Mammary epithelial cell (primary cell): ENCODE measurements around the gene FMO3.

Source experiments
- EZH2 ChIP-seq: IDR thresholded peaks from 2 replicates; pipeline ENCODE4 v1.6.1; 2012; ENCODE audit warnings: low read length, inconsistent platforms, borderline replicate concordance
- TF ChIP-seq, protein P1 (sequence below), 2 donors: IDR thresholded peaks in 1 of 2; conservative IDR thresholded peaks in 1 of 2; 2 replicates each; pipeline ENCODE4 v1.5.1; 2011 to 2012; ENCODE audit warnings: inconsistent platforms in 2 of 2, low read length in 2 of 2, mild to moderate bottlenecking in 2 of 2, control low read depth in 1 of 2, low read depth in 1 of 2; ENCODE audit not compliant: insufficient read depth in 1 of 2; ENCODE audit errors: extremely low read depth in 1 of 2

GRCh38 chr1:171122299-171122698 is 31.6 kb downstream of the FMO3 start:
- TF ChIP-seq, protein P1, sequence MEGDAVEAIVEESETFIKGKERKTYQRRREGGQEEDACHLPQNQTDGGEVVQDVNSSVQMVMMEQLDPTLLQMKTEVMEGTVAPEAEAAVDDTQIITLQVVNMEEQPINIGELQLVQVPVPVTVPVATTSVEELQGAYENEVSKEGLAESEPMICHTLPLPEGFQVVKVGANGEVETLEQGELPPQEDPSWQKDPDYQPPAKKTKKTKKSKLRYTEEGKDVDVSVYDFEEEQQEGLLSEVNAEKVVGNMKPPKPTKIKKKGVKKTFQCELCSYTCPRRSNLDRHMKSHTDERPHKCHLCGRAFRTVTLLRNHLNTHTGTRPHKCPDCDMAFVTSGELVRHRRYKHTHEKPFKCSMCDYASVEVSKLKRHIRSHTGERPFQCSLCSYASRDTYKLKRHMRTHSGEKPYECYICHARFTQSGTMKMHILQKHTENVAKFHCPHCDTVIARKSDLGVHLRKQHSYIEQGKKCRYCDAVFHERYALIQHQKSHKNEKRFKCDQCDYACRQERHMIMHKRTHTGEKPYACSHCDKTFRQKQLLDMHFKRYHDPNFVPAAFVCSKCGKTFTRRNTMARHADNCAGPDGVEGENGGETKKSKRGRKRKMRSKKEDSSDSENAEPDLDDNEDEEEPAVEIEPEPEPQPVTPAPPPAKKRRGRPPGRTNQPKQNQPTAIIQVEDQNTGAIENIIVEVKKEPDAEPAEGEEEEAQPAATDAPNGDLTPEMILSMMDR (conservative IDR thresholded peaks at IDR 0.05 in 1 of 2, IDR thresholded peaks at IDR 0.05 in 1 of 2; ENCODE audit: extremely low read depth in 1 of 2, insufficient read depth in 1 of 2, low read depth in 1 of 2, low read length in 2 of 2), result no peak
- TF ChIP-seq EZH2, result no peak
